22Rv1 (cell line): Measurements from ENCODE around the gene BCL2L13.

Source experiments
- ZFX ChIP-seq: fragments of 450-650 bp; IDR thresholded peaks from 2 replicates; pipeline ENCODE4 v1.6.1; 2017; ENCODE audit warnings: antibody characterized with exemption, borderline replicate concordance
- TF ChIP-seq, protein P1 (sequence below): fragments of 450-650 bp; IDR thresholded peaks from 2 replicates; pipeline ENCODE4 v1.5.1; 2017; ENCODE audit warnings: mild to moderate bottlenecking

DNA sequence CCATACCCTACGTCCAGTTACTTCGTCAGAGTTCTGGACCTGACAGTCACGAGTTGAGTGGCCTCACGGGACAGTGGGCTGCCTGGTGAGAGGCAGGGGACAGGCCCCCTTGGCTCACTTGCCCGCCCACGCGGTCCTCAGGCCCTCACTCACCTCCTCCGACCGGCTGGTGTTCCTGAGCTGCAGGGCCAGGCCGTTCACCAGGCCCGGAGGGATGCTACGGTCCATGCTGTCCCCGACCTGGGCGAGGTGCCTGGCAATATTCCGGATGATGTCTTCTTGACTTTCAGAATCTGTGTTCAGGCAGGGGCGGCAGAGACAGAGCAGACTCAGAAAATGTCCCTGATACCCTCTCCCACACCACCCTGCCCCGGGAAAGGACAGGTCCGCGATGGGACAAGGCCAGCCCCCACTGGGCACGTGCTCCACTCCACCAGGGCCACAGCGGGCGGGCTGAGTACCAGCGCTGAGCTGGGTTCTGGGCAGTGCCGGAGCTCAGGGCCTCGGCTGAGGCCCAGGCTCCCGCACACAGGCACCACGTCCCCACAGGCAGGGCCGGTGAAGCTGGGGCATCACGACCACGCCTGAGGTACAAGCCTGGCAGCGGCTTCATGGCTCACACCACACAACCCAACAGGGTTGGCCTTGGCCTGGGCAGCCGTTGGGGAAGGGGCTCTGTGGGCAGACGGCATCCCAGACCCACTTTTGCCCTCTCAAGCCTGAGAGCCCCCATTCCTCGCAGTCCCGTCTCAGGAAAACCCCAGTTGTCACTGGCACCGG lies 100.8 kb downstream of the BCL2L13 start:
- TF ChIP-seq, protein P1, sequence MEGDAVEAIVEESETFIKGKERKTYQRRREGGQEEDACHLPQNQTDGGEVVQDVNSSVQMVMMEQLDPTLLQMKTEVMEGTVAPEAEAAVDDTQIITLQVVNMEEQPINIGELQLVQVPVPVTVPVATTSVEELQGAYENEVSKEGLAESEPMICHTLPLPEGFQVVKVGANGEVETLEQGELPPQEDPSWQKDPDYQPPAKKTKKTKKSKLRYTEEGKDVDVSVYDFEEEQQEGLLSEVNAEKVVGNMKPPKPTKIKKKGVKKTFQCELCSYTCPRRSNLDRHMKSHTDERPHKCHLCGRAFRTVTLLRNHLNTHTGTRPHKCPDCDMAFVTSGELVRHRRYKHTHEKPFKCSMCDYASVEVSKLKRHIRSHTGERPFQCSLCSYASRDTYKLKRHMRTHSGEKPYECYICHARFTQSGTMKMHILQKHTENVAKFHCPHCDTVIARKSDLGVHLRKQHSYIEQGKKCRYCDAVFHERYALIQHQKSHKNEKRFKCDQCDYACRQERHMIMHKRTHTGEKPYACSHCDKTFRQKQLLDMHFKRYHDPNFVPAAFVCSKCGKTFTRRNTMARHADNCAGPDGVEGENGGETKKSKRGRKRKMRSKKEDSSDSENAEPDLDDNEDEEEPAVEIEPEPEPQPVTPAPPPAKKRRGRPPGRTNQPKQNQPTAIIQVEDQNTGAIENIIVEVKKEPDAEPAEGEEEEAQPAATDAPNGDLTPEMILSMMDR, result no peak
- no peak for TF ChIP-seq ZFX
